ENCODE data around the gene TMBIM4. TPM values are rescaled to one million over a fixed set of nuclear protein-coding genes. Genes with fewer than 3 reads are reported as not detected.
"Not testable (repeated sequence)": the region's sequence is repeated elsewhere in the genome, so short reads cannot be mapped to it uniquely, and the experiment has no call there.

Gene TMBIM4, protein sequence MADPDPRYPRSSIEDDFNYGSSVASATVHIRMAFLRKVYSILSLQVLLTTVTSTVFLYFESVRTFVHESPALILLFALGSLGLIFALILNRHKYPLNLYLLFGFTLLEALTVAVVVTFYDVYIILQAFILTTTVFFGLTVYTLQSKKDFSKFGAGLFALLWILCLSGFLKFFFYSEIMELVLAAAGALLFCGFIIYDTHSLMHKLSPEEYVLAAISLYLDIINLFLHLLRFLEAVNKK
- total RNA-seq = 78.1 and 94.1 TPM in 2 replicates

DNA sequence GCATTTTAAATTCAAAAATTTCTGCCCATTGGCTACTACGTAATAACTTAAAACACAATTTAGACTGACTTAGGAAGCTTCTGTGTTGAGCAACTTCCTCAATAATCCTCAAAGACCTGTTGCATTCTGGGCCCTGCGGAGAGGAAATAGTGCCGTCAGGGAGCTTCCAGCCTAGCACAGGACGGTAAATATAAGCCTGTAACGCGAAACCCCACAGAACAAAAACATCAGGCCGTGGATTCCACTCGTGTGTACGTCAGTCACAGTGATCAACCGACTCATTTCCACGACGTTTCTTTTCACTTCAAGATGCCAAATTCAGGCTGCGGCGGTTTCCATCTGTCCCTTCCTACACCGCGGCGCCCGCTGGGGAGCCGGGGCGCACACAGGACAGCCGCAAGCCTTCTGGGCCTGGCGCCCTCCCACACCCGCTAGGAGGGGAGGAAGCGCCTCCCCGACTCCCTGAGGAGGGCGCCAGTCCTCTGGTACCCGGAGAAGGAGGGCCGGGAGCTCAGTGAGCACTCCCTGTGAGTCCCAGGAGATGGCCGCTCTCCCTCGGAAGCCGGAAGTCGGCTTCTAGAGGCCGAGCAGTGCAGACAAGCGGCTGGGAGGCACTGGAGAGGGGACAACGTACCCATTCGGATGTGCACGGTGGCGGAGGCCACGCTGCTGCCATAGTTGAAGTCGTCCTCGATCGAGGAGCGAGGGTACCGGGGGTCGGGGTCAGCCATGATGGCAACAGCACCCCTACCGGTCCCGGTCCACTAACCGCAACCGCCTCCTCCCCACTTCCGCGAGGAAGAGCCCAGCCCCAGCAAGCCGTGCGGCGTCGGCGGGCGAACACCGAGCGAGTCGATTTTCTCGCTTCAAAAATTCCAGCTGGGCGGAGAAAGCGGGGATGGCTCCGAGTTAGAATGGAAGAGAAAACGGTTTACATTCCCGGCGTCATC lies at the start of gene TMBIM4:
Gene TMBIM4 (minus strand): TSS at position 776 of the 950 bp plus-strand sequence. CDS start 45 bp downstream, at position 731.
- peaks cover 3% of the 10 kb centered on the region for H3K36me3 ChIP-seq (ENCODE audit: insufficient read depth, low read length)
- H2AFZ ChIP-seq (ENCODE audit: low read length) = peak within 1 kb of the TSS; percentile 99
- no peaks in the 10 kb centered on the region for H3K9me3 ChIP-seq (ENCODE audit: low read depth, low read length)
- H3K4me2 ChIP-seq (ENCODE audit: insufficient read depth, low read length) = peak within 1 kb of the TSS; percentile 97
- H3K4me3 ChIP-seq (ENCODE audit: insufficient read depth, low read length) = peak within 1 kb of the TSS; percentile 95
- peaks cover 42% of the 10 kb centered on the region for H3K79me2 ChIP-seq (ENCODE audit: insufficient read depth, low read length)
- H4K20me1 ChIP-seq (ENCODE audit: insufficient read depth, low read length) = no peaks in the 10 kb centered on the region
- no peaks in the 10 kb centered on the region for H3K27me3 ChIP-seq (ENCODE audit: insufficient read depth, low read length)
- H3K27ac ChIP-seq (ENCODE audit: low read depth, low read length) = peak within 1 kb of the TSS; percentile 98
- H3K4me1 ChIP-seq (ENCODE audit: insufficient read depth, low read length) = peaks cover 10% of the 10 kb centered on the region
- TF ChIP-seq, protein P1, sequence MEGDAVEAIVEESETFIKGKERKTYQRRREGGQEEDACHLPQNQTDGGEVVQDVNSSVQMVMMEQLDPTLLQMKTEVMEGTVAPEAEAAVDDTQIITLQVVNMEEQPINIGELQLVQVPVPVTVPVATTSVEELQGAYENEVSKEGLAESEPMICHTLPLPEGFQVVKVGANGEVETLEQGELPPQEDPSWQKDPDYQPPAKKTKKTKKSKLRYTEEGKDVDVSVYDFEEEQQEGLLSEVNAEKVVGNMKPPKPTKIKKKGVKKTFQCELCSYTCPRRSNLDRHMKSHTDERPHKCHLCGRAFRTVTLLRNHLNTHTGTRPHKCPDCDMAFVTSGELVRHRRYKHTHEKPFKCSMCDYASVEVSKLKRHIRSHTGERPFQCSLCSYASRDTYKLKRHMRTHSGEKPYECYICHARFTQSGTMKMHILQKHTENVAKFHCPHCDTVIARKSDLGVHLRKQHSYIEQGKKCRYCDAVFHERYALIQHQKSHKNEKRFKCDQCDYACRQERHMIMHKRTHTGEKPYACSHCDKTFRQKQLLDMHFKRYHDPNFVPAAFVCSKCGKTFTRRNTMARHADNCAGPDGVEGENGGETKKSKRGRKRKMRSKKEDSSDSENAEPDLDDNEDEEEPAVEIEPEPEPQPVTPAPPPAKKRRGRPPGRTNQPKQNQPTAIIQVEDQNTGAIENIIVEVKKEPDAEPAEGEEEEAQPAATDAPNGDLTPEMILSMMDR (IDR thresholded peaks at IDR 0.05; ENCODE audit: extremely low read depth, low read depth, low read length) = peak; percentile 46
- peak; percentile 95 for DNase-seq (ENCODE audit: insufficient read length, low spot score, missing footprints)

DNA sequence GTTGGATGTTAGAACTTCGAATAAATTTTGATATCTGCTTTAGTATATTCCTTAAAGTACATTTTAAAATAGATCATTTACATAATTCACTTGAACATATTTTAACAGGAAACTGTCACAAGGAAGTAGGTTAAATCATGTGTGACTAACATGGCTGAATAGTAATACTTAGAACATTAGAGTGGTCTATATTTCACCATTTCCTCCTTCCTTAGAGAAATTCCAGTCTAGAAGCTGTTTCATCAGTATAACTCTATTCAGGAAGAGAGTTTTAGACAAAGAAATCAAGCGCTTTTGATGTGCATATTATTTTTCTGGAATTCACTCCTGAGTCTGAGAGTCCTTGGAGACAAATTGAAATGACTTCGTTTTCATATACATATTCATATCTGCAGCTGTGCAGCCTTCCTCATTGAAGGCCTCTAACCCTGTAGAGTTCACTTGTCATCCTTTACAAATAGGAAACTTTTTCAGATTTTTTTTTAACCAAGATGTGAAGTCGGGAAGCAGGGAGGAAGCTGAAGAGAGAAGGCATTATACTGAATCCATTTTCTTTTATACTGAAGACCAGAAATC lies 47.6 kb upstream of the TMBIM4 start:
- H3K4me1 ChIP-seq (ENCODE audit: insufficient read depth, low read length) = no peaks in the 10 kb centered on the region

DNA sequence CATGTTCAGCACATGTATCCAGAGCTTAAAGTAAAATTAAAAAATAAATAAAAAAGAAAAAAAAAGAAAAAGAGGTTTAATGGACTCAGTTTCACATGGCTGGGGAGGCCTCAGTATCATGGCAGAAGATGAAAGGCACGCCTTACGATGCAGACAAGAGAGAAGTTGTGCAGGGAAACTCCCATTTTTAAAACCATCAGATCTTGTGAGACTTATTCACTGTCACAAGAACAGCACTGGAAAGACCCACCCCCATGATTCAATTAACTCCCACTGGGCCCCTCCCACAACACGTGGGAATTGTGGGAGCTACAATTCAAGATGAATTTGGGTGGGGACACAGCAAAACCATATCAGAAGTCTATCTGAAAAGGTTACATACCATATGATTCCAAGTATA lies 43.2 kb upstream of the TMBIM4 start:
- not testable (repeated sequence) for H3K27me3 ChIP-seq (ENCODE audit: insufficient read depth, low read length); H3K79me2 ChIP-seq (ENCODE audit: insufficient read depth, low read length); DNase-seq (ENCODE audit: insufficient read length, low spot score, missing footprints); H2AFZ ChIP-seq (ENCODE audit: low read length); H3K36me3 ChIP-seq (ENCODE audit: insufficient read depth, low read length); H3K9me3 ChIP-seq (ENCODE audit: low read depth, low read length); H3K4me2 ChIP-seq (ENCODE audit: insufficient read depth, low read length); H3K27ac ChIP-seq (ENCODE audit: low read depth, low read length); H3K4me3 ChIP-seq (ENCODE audit: insufficient read depth, low read length); H4K20me1 ChIP-seq (ENCODE audit: insufficient read depth, low read length)
- H3K4me1 ChIP-seq (ENCODE audit: insufficient read depth, low read length) = peaks cover 10% of the 10 kb centered on the region

More for the DNA sequence above, 47.6 kb upstream of the TMBIM4 start:
- Histone ChIP-seq H3K36me3 (ENCODE audit: insufficient read depth, low read length) (no peaks in the 10 kb centered on the region), H3K27ac (ENCODE audit: low read depth, low read length) (no peak overlapping the region), H2AFZ (ENCODE audit: low read length) (no peak overlapping the region), H3K4me2 (ENCODE audit: insufficient read depth, low read length) (no peak overlapping the region), H4K20me1 (ENCODE audit: insufficient read depth, low read length) (no peaks in the 10 kb centered on the region), H3K79me2 (ENCODE audit: insufficient read depth, low read length) (no peaks in the 10 kb centered on the region), H3K27me3 (ENCODE audit: insufficient read depth, low read length) (no peaks in the 10 kb centered on the region), H3K4me3 (ENCODE audit: insufficient read depth, low read length) (no peak overlapping the region), H3K9me3 (ENCODE audit: low read depth, low read length) (no peaks in the 10 kb centered on the region)
- TF ChIP-seq, protein P1 (IDR thresholded peaks at IDR 0.05; ENCODE audit: extremely low read depth, low read depth, low read length) = no peak
- DNase-seq (ENCODE audit: insufficient read length, low spot score, missing footprints) = no peak

DNA sequence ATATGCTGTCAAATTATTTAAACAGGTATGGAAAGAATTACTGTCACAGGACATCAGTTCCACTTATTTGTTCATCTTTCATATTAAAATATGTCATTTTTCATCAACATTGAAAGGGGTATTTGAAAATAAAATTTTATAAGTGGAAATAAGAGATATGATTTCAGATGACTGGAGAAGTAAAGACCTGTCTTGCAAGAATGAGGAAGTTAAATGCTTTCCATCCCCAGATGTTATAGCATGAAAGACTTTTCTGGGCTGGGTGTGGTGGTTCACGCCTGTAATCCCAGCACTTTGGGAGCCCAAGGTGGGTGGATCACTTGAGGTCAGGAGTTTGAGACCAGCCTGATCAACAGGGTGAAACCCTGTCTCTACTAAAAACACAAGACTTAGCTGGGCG lies 41.8 kb upstream of the TMBIM4 start:
- not testable (repeated sequence) for H3K27me3 ChIP-seq (ENCODE audit: insufficient read depth, low read length); H2AFZ ChIP-seq (ENCODE audit: low read length); H3K4me2 ChIP-seq (ENCODE audit: insufficient read depth, low read length); DNase-seq (ENCODE audit: insufficient read length, low spot score, missing footprints); H3K4me3 ChIP-seq (ENCODE audit: insufficient read depth, low read length); H3K36me3 ChIP-seq (ENCODE audit: insufficient read depth, low read length); H3K79me2 ChIP-seq (ENCODE audit: insufficient read depth, low read length); H3K9me3 ChIP-seq (ENCODE audit: low read depth, low read length); H3K27ac ChIP-seq (ENCODE audit: low read depth, low read length); H4K20me1 ChIP-seq (ENCODE audit: insufficient read depth, low read length)
- H3K4me1 ChIP-seq (ENCODE audit: insufficient read depth, low read length) = peaks cover 10% of the 10 kb centered on the region

Measured in osteoblast (primary cell).